WTC11 (cell line): ENCODE measurements around the gene LNX2. TPM values are rescaled to one million over a fixed set of nuclear protein-coding genes. Genes with fewer than 3 reads are reported as not detected.

Source experiments
- ATAC-seq: fragments of 200-7000 bp; cut with Tn5 transposase; 2 replicates; pipeline ENCODE4 v1.10.0; 2021; ENCODE audit warnings: mild to moderate bottlenecking, moderate library complexity
- CTCF ChIA-PET: fragments of 300-600 bp; sonication (Branson Sonifier 250); formaldehyde crosslinking; loops from one replicate; lab custom pipeline; 2021; ENCODE audit warnings: antibody characterized with exemption; lab: Charles Lee
- POLR2A ChIA-PET: fragments of 350-600 bp; sonication (Branson Sonifier 250); formaldehyde crosslinking; loops from one replicate; lab custom pipeline; 2021; ENCODE audit warnings: antibody characterized with exemption; lab: Charles Lee
- DNase-seq: peaks from one replicate; pipeline ENCODE4 v3.0.0; 2021; ENCODE audit warnings: low spot score
- H3K27ac Mint-ChIP-seq: 2 replicates; pipeline ENCODE4 v1.8.0; 2021; ENCODE audit warnings: mixed read lengths
- H3K27me3 Mint-ChIP-seq: 2 replicates; pipeline ENCODE4 v1.8.0; 2021; ENCODE audit warnings: low read depth, mild to moderate bottlenecking, moderate library complexity, mixed read lengths
- H3K36me3 Mint-ChIP-seq: 2 replicates; pipeline ENCODE4 v1.8.0; 2021; ENCODE audit warnings: mixed read lengths
- H3K4me1 Mint-ChIP-seq: 2 replicates; pipeline ENCODE4 v1.8.0; 2022; ENCODE audit warnings: mixed read lengths
- H3K4me3 Mint-ChIP-seq: 2 replicates; pipeline ENCODE4 v1.8.0; 2021; ENCODE audit warnings: mild to moderate bottlenecking, moderate library complexity, mixed read lengths
- H3K9me3 Mint-ChIP-seq: 2 replicates; pipeline ENCODE4 v1.8.0; 2021; ENCODE audit warnings: mixed read lengths
- CBFB ChIP-seq: sonication (generic); formaldehyde crosslinking; IDR thresholded peaks from 2 replicates; pipeline ENCODE4 v1.8.1; 2022; ENCODE audit warnings: mild to moderate bottlenecking, low read depth, missing genetic modification reagents
- CREB1 ChIP-seq: sonication (generic); formaldehyde crosslinking; IDR thresholded peaks from 2 replicates; pipeline ENCODE4 v1.8.0; 2023; ENCODE audit warnings: mild to moderate bottlenecking, missing genetic modification reagents
- CREM ChIP-seq: sonication (generic); formaldehyde crosslinking; IDR thresholded peaks from 2 replicates; pipeline ENCODE4 v1.8.1; 2022; ENCODE audit warnings: mild to moderate bottlenecking, missing genetic modification reagents, moderate library complexity
- FOXK1 ChIP-seq: sonication (generic); formaldehyde crosslinking; IDR thresholded peaks from 2 replicates; pipeline ENCODE4 v1.8.0; 2022; ENCODE audit warnings: mild to moderate bottlenecking, moderate library complexity, missing genetic modification reagents
- GTF2I ChIP-seq: fragments of 250-450 bp; sonication (Bioruptor Pico); conservative IDR thresholded peaks from 2 replicates; pipeline ENCODE4 v1.4.0; 2021; ENCODE audit warnings: mild to moderate bottlenecking
- MXD4 ChIP-seq: fragments of 250-450 bp; sonication (Bioruptor Pico); IDR thresholded peaks from 2 replicates; pipeline ENCODE4 v1.8.0; 2021; ENCODE audit warnings: mild to moderate bottlenecking, moderate library complexity, borderline replicate concordance
- TCF7 ChIP-seq: sonication (generic); formaldehyde crosslinking; IDR thresholded peaks from 2 replicates; pipeline ENCODE4 v1.8.0; 2022; ENCODE audit warnings: mild to moderate bottlenecking, low read depth, missing genetic modification reagents, moderate library complexity
- total RNA-seq: library from RNA; stranded (reverse); gene quantifications from 3 replicates; pipeline ENCODE4 v1.2.3, GENCODE V29; 2021
- TF ChIP-seq, protein P1 (sequence below): fragments of 250-450 bp; sonication (Bioruptor Pico); IDR thresholded peaks from 2 replicates; pipeline ENCODE4 v1.8.0; 2021; ENCODE audit warnings: mild to moderate bottlenecking
- TF ChIP-seq, protein P2 (sequence below): sonication (generic); formaldehyde crosslinking; IDR thresholded peaks from 2 replicates; pipeline ENCODE4 v1.8.1; 2023; ENCODE audit warnings: mild to moderate bottlenecking, missing genetic modification reagents, borderline replicate concordance
- TF ChIP-seq, protein P3 (sequence below): fragments of 250-450 bp; sonication (Bioruptor Pico); IDR thresholded peaks from 2 replicates; pipeline ENCODE4 v2.1.2; 2022; ENCODE audit warnings: mild to moderate bottlenecking, moderate library complexity
- TF ChIP-seq, protein P4 (sequence below): sonication (generic); formaldehyde crosslinking; IDR thresholded peaks from 2 replicates; pipeline ENCODE4 v1.8.0; 2022; ENCODE audit warnings: mild to moderate bottlenecking, missing genetic modification reagents
- TF ChIP-seq, protein P5 (sequence below): sonication (generic); formaldehyde crosslinking; conservative IDR thresholded peaks from 2 replicates; pipeline ENCODE4 v1.8.1; 2022; ENCODE audit warnings: mild to moderate bottlenecking, missing genetic modification reagents
- TF ChIP-seq, protein P6 (sequence below): sonication (generic); formaldehyde crosslinking; IDR thresholded peaks from 2 replicates; pipeline ENCODE4 v1.8.0; 2022; ENCODE audit warnings: mild to moderate bottlenecking, missing genetic modification reagents
- TF ChIP-seq, protein P7 (sequence below): sonication (generic); formaldehyde crosslinking; IDR thresholded peaks from 2 replicates; pipeline ENCODE4 v1.8.0; 2022; ENCODE audit warnings: mild to moderate bottlenecking, missing genetic modification reagents
- TF ChIP-seq, protein P8 (sequence below): fragments of 250-450 bp; sonication (Bioruptor Pico); IDR thresholded peaks from 2 replicates; pipeline ENCODE4 v1.9.0; 2021; ENCODE audit warnings: moderate library complexity, mild to moderate bottlenecking, inconsistent platforms, borderline replicate concordance
- TF ChIP-seq, protein P9 (sequence below): fragments of 250-450 bp; sonication (Bioruptor Pico); IDR thresholded peaks from 2 replicates; pipeline ENCODE4 v1.9.0; 2021; ENCODE audit warnings: mild to moderate bottlenecking
- TF ChIP-seq, protein P10 (sequence below): sonication (generic); formaldehyde crosslinking; IDR thresholded peaks from 2 replicates; pipeline ENCODE4 v1.8.1; 2022; ENCODE audit warnings: low read depth, mild to moderate bottlenecking, moderate library complexity, missing genetic modification reagents, borderline replicate concordance

LNX2 gene
- total RNA-seq, 1 experiment from 2014 or later: 10.1 TPM

DNA sequence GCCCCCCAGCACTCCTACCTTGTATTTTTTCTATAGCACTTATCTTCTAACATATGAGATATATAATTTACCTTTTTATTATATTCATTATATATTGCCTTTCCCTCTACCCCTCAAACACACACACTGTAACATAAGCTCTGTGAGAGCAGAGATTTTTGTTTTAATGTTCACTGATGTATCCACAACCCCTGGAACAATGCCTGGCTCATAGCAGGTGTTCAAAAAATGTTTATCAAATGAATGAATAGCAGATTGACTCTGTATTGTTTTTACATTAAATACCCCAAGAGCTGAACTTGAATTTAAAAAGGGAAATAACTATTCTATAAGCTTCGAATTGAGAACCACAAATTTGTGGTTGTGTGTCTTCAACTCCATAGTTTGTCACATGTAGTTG lies 12.3 kb upstream of the LNX2 start:
- ChIA-PET POLR2A (no interaction called here), CTCF (no interaction called here)
- Mint-ChIP-seq H3K4me3 (no peak overlapping the region), H3K4me1 (0 out of 2 replicates have a peak, but pooled peaks cover 2% of the 10 kb centered on the region), H3K9me3 (no peaks in the 10 kb centered on the region), H3K27me3 (no peaks in the 10 kb centered on the region), H3K27ac (no peak overlapping the region), H3K36me3 (0 out of 2 replicates have a peak, but pooled peaks cover 2% of the 10 kb centered on the region)
- DNase-seq (no peak), ATAC-seq (no peak)
- TF ChIP-seq, protein P1, sequence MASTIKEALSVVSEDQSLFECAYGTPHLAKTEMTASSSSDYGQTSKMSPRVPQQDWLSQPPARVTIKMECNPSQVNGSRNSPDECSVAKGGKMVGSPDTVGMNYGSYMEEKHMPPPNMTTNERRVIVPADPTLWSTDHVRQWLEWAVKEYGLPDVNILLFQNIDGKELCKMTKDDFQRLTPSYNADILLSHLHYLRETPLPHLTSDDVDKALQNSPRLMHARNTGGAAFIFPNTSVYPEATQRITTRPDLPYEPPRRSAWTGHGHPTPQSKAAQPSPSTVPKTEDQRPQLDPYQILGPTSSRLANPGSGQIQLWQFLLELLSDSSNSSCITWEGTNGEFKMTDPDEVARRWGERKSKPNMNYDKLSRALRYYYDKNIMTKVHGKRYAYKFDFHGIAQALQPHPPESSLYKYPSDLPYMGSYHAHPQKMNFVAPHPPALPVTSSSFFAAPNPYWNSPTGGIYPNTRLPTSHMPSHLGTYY: no peak
- TF ChIP-seq, protein P2, sequence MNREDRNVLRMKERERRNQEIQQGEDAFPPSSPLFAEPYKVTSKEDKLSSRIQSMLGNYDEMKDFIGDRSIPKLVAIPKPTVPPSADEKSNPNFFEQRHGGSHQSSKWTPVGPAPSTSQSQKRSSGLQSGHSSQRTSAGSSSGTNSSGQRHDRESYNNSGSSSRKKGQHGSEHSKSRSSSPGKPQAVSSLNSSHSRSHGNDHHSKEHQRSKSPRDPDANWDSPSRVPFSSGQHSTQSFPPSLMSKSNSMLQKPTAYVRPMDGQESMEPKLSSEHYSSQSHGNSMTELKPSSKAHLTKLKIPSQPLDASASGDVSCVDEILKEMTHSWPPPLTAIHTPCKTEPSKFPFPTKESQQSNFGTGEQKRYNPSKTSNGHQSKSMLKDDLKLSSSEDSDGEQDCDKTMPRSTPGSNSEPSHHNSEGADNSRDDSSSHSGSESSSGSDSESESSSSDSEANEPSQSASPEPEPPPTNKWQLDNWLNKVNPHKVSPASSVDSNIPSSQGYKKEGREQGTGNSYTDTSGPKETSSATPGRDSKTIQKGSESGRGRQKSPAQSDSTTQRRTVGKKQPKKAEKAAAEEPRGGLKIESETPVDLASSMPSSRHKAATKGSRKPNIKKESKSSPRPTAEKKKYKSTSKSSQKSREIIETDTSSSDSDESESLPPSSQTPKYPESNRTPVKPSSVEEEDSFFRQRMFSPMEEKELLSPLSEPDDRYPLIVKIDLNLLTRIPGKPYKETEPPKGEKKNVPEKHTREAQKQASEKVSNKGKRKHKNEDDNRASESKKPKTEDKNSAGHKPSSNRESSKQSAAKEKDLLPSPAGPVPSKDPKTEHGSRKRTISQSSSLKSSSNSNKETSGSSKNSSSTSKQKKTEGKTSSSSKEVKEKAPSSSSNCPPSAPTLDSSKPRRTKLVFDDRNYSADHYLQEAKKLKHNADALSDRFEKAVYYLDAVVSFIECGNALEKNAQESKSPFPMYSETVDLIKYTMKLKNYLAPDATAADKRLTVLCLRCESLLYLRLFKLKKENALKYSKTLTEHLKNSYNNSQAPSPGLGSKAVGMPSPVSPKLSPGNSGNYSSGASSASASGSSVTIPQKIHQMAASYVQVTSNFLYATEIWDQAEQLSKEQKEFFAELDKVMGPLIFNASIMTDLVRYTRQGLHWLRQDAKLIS (CRISPR knock-in tag): no peak
- TF ChIP-seq GTF2I (CRISPR knock-in tag): no peak
- TF ChIP-seq, protein P3, sequence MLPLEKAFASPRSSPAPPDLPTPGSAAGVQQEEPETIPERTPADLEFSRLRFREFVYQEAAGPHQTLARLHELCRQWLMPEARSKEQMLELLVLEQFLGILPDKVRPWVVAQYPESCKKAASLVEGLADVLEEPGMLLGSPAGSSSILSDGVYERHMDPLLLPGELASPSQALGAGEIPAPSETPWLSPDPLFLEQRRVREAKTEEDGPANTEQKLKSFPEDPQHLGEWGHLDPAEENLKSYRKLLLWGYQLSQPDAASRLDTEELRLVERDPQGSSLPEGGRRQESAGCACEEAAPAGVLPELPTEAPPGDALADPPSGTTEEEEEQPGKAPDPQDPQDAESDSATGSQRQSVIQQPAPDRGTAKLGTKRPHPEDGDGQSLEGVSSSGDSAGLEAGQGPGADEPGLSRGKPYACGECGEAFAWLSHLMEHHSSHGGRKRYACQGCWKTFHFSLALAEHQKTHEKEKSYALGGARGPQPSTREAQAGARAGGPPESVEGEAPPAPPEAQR (CRISPR knock-in tag): no peak

DNA sequence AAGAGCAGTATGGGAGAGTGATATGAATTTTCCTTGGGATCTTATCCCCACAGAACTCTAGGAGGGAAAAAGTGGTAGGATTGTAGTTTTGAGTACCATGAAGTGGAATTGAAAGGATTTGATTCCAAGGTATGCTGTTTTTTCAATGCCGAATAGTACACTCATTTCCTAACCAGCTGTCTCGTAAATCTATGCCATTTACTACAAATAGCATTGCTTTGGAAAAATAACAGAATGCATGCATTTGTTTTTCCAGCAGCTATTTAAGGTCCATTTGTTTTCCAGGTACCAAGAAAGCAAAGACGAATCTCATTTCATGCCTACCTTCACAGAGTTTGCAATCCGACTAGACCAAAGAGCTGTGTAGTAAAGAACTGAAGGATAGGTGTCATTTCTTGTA lies 11.9 kb upstream of the LNX2 start:
- Mint-ChIP-seq H3K9me3 (no peaks in the 10 kb centered on the region), H3K27ac (no peak overlapping the region), H3K4me1 (0 out of 2 replicates have a peak, but pooled peaks cover 2% of the 10 kb centered on the region), H3K27me3 (no peaks in the 10 kb centered on the region), H3K36me3 (0 out of 2 replicates have a peak, but pooled peaks cover 2% of the 10 kb centered on the region), H3K4me3 (no peak overlapping the region)
- POLR2A ChIA-PET: no interaction called here
- CTCF ChIA-PET: no interaction called here
- DNase-seq: no peak
- no peak for ATAC-seq
- no peak for TF ChIP-seq CREM
- TF ChIP-seq, protein P4, sequence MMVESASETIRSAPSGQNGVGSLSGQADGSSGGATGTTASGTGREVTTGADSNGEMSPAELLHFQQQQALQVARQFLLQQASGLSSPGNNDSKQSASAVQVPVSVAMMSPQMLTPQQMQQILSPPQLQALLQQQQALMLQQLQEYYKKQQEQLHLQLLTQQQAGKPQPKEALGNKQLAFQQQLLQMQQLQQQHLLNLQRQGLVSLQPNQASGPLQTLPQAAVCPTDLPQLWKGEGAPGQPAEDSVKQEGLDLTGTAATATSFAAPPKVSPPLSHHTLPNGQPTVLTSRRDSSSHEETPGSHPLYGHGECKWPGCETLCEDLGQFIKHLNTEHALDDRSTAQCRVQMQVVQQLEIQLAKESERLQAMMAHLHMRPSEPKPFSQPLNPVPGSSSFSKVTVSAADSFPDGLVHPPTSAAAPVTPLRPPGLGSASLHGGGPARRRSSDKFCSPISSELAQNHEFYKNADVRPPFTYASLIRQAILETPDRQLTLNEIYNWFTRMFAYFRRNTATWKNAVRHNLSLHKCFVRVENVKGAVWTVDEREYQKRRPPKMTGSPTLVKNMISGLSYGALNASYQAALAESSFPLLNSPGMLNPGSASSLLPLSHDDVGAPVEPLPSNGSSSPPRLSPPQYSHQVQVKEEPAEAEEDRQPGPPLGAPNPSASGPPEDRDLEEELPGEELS (CRISPR knock-in tag): no peak
- no peak for TF ChIP-seq FOXK1 (CRISPR knock-in tag)
- TF ChIP-seq, protein P5, sequence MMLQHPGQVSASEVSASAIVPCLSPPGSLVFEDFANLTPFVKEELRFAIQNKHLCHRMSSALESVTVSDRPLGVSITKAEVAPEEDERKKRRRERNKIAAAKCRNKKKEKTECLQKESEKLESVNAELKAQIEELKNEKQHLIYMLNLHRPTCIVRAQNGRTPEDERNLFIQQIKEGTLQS (CRISPR knock-in tag): no peak
- no peak for TF ChIP-seq CREB1 (CRISPR knock-in tag)
- no peak for TF ChIP-seq CBFB (CRISPR knock-in tag)
- TF ChIP-seq TCF7 (CRISPR knock-in tag): no peak
- TF ChIP-seq, protein P6, sequence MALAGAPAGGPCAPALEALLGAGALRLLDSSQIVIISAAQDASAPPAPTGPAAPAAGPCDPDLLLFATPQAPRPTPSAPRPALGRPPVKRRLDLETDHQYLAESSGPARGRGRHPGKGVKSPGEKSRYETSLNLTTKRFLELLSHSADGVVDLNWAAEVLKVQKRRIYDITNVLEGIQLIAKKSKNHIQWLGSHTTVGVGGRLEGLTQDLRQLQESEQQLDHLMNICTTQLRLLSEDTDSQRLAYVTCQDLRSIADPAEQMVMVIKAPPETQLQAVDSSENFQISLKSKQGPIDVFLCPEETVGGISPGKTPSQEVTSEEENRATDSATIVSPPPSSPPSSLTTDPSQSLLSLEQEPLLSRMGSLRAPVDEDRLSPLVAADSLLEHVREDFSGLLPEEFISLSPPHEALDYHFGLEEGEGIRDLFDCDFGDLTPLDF (CRISPR knock-in tag): no peak
- TF ChIP-seq, protein P7, sequence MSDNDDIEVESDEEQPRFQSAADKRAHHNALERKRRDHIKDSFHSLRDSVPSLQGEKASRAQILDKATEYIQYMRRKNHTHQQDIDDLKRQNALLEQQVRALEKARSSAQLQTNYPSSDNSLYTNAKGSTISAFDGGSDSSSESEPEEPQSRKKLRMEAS (CRISPR knock-in tag): no peak
- TF ChIP-seq, protein P8, sequence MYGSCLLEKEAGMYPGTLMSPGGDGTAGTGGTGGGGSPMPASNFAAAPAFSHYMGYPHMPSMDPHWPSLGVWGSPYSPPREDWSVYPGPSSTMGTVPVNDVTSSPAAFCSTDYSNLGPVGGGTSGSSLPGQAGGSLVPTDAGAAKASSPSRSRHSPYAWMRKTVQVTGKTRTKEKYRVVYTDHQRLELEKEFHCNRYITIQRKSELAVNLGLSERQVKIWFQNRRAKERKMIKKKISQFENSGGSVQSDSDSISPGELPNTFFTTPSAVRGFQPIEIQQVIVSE (CRISPR knock-in tag): no peak
- TF ChIP-seq, protein P9, sequence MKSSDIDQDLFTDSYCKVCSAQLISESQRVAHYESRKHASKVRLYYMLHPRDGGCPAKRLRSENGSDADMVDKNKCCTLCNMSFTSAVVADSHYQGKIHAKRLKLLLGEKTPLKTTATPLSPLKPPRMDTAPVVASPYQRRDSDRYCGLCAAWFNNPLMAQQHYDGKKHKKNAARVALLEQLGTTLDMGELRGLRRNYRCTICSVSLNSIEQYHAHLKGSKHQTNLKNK (CRISPR knock-in tag): no peak
- no peak for TF ChIP-seq MXD4 (CRISPR knock-in tag)
- TF ChIP-seq, protein P10, sequence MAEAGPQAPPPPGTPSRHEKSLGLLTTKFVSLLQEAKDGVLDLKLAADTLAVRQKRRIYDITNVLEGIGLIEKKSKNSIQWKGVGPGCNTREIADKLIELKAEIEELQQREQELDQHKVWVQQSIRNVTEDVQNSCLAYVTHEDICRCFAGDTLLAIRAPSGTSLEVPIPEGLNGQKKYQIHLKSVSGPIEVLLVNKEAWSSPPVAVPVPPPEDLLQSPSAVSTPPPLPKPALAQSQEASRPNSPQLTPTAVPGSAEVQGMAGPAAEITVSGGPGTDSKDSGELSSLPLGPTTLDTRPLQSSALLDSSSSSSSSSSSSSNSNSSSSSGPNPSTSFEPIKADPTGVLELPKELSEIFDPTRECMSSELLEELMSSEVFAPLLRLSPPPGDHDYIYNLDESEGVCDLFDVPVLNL (CRISPR knock-in tag): no peak
